K562 (cell line): Measurements from ENCODE around the gene NAA40. TPM values are rescaled to one million over a fixed set of nuclear protein-coding genes. Genes with fewer than 3 reads are reported as not detected.

Experiments used
- ATAC-seq: fragments of 200-7000 bp; cut with Tn5 transposase; 3 replicates; pipeline ENCODE4 v1.9.1; 2020; ENCODE audit warnings: moderate library complexity
- BruUV-seq: library from RNA; stranded (reverse); fragments of 400-500 nt; replicated peaks from 2 replicates; lab custom pipeline; 2021; lab: Mats Ljungman, UMichigan
- CTCF ChIA-PET: fragments of 300-600 bp; formaldehyde crosslinking; extraction: SDS; loops from one replicate; lab custom pipeline; 2021; ENCODE audit warnings: low intra/inter-chr PET ratio; lab: Yijun Ruan, JAX
- POLR2A ChIA-PET: fragments of 300-600, 350-650 bp; sonication (Branson Sonifier 250); formaldehyde crosslinking; extraction: SDS; loops from one replicate; lab custom pipeline; 2021; ENCODE audit warnings: antibody characterized with exemption, inconsistent platforms; lab: Yijun Ruan, JAX
- DNase-seq, 4 experiments: peaks; one replicate each; pipeline versions ENCODE4 v3.0.0 to v3.0.0-alpha.2; 2011 to 2018; ENCODE audit warnings: low spot score in 3 of 4, mixed read lengths in 3 of 4; ENCODE audit errors: extremely low read depth in 1 of 4
- FAIRE-seq: peaks from 2 replicates; lab custom pipeline; 2011; peaks lifted over from hg19 to GRCh38; lab: Jason Lieb, UNC
- H2AFZ ChIP-seq: 2 replicates; pipeline ENCODE4 v1.6.0; 2011; ENCODE audit warnings: low read depth, low read length, control low read depth, inconsistent platforms
- H3K27ac ChIP-seq: fragments of 200-600 bp; 3 replicates; pipeline ENCODE4 v1.8.0; 2011; ENCODE audit warnings: low read depth, mild to moderate bottlenecking, control low read depth, inconsistent platforms, low read length, moderate library complexity, mixed read lengths; ENCODE audit errors: extremely low read depth
- H3K27me3 ChIP-seq, 2 experiments: fragments of 300-600 bp in 1 of 2; 2 replicates in 1 of 2; 3 replicates in 1 of 2; pipeline versions ENCODE4 v1.6.0 to v1.8.0; 2011; ENCODE audit warnings: inconsistent platforms in 2 of 2, low read length in 2 of 2, mild to moderate bottlenecking in 1 of 2, mixed read lengths in 1 of 2, moderate library complexity in 1 of 2; ENCODE audit not compliant: control insufficient read depth in 2 of 2, insufficient read depth in 2 of 2
- H3K36me3 ChIP-seq: fragments of 300-600 bp; 3 replicates; pipeline ENCODE4 v1.8.0; 2011; ENCODE audit warnings: mild to moderate bottlenecking, low read length, inconsistent platforms; ENCODE audit not compliant: control insufficient read depth, insufficient read depth
- H3K4me1 ChIP-seq, 2 experiments: fragments of 200-600 bp in 1 of 2; replicated peaks in 1 of 2; 2 replicates in 1 of 2; 3 replicates in 1 of 2; pipeline versions ENCODE4 v1.5.1 to v1.8.0; 2011; ENCODE audit warnings: inconsistent platforms in 2 of 2, low read length in 2 of 2, mild to moderate bottlenecking in 1 of 2, mixed read lengths in 1 of 2, moderate library complexity in 1 of 2; ENCODE audit not compliant: control insufficient read depth in 2 of 2, insufficient read depth in 2 of 2
- H3K4me2 ChIP-seq: 2 replicates; pipeline ENCODE4 v1.6.1; 2011; ENCODE audit warnings: low read length, control low read depth, inconsistent platforms, mixed read lengths; ENCODE audit not compliant: insufficient read depth
- H3K4me3 ChIP-seq: fragments of 200-600 bp; sonication (generic), shearing (Covaris generic); 2 replicates; pipeline ENCODE4 v1.5.1; 2016; ENCODE audit warnings: control low read depth, inconsistent platforms
- H3K79me2 ChIP-seq: fragments of 200-600 bp; 3 replicates; pipeline ENCODE4 v1.8.0; 2011; ENCODE audit warnings: low read length, inconsistent platforms; ENCODE audit not compliant: control insufficient read depth, insufficient read depth
- H3K9ac ChIP-seq, 2 experiments: 2 replicates each; pipeline versions ENCODE4 v1.6.0 to v1.6.1; 2011; ENCODE audit warnings: low read depth in 2 of 2, low read length in 2 of 2, control low read depth in 1 of 2, inconsistent platforms in 1 of 2, mild to moderate bottlenecking in 1 of 2, mixed read lengths in 1 of 2; ENCODE audit not compliant: insufficient read depth in 1 of 2
- H3K9me1 ChIP-seq: one replicate; pipeline ENCODE4 v1.6.0; 2011; ENCODE audit warnings: inconsistent platforms, mild to moderate bottlenecking, low read length, moderate library complexity; ENCODE audit not compliant: control insufficient read depth, insufficient read depth
- H3K9me3 ChIP-seq: replicated peaks from 2 replicates; pipeline ENCODE4 v1.5.1; 2011; ENCODE audit warnings: low read depth, low read length, inconsistent platforms; ENCODE audit not compliant: control insufficient read depth, insufficient read depth
- H4K20me1 ChIP-seq: replicated peaks from 2 replicates; pipeline ENCODE4 v1.6.1; 2011; ENCODE audit warnings: low read length, inconsistent platforms, mixed read lengths; ENCODE audit not compliant: control insufficient read depth, insufficient read depth
- CC2D1A ChIP-seq: fragments of 450-650 bp; IDR thresholded peaks from 2 replicates; pipeline ENCODE4 v1.6.1; 2017; ENCODE audit warnings: mild to moderate bottlenecking
- EGR1 ChIP-seq: fragments of 450-650 bp; conservative IDR thresholded peaks from 2 replicates; pipeline ENCODE4 v1.6.1; 2017; ENCODE audit warnings: mild to moderate bottlenecking
- GATAD2B ChIP-seq: fragments of 450-650 bp; IDR thresholded peaks from 2 replicates; pipeline ENCODE4 v1.6.1; 2017; ENCODE audit warnings: mild to moderate bottlenecking, borderline replicate concordance
- KAT7 ChIP-seq: sonication (generic); formaldehyde crosslinking; IDR thresholded peaks from 2 replicates; pipeline ENCODE4 v1.8.0; 2022; ENCODE audit warnings: missing genetic modification reagents, mild to moderate bottlenecking, borderline replicate concordance
- MED1 ChIP-seq: sonication (generic); formaldehyde crosslinking; IDR thresholded peaks from 2 replicates; pipeline ENCODE4 v1.8.1; 2023; ENCODE audit warnings: missing genetic modification reagents, borderline replicate concordance
- MEIS2 ChIP-seq: fragments of 450-650 bp; IDR thresholded peaks from 2 replicates; pipeline ENCODE4 v1.6.1; 2014; ENCODE audit warnings: mild to moderate bottlenecking; ENCODE audit not compliant: partially characterized antibody
- NFXL1 ChIP-seq: fragments of 450-650 bp; formaldehyde crosslinking; IDR thresholded peaks from 2 replicates; pipeline ENCODE4 v1.4.0; 2021; ENCODE audit warnings: mild to moderate bottlenecking
- TGIF2 ChIP-seq: sonication (generic); formaldehyde crosslinking; IDR thresholded peaks from 2 replicates; pipeline ENCODE4 v1.8.1; 2022; ENCODE audit warnings: mild to moderate bottlenecking, missing genetic modification reagents, moderate library complexity
- XRCC4 ChIP-seq: IDR thresholded peaks from one replicate; pipeline ENCODE4 v1.6.1; 2011; ENCODE audit not compliant: insufficient read depth, insufficient read length; ENCODE audit errors: extremely low read depth
- ZNF778 ChIP-seq: fragments of 450-650 bp; formaldehyde crosslinking; IDR thresholded peaks from 2 replicates; pipeline ENCODE4 v1.4.0; 2020; ENCODE audit warnings: mild to moderate bottlenecking, moderate library complexity
- ZNF830 ChIP-seq: fragments of 250-450 bp; sonication (Bioruptor Pico); IDR thresholded peaks from 2 replicates; pipeline ENCODE4 v1.5.0; 2021; ENCODE audit warnings: mild to moderate bottlenecking
- WGBS: fragments of 100-300 bp; shearing (Covaris generic); methylation state at CpG from one replicate; pipeline ENCODE4 v1.1.6; 2016; ENCODE audit warnings: low coverage, mixed read lengths; ENCODE audit not compliant: insufficient coverage; ENCODE audit errors: missing lambda C conversion rate; 5-methylcytosine and 5-hydroxymethylcytosine counted together
- in situ Hi-C: fragments of 300-500 bp; cut with MboI; formaldehyde crosslinking; loops from 4 replicates; pipeline ENCODE4 v1.15.0; 2018; ENCODE audit warnings: inconsistent platforms, mixed read lengths
- intact Hi-C: fragments of 100-400 bp; cut with micrococcal nuclease; formaldehyde crosslinking; loops from 2 replicates; pipeline ENCODE4 v1.14.2; 2022
- polyA plus RNA-seq, 8 experiments: library from polyadenylated mRNA; depleted of rRNA in 4 of 8; stranded (reverse) in 5 of 8; unstranded in 3 of 8; fragments of >200 nt; fragmentation: Nextera tagmentation in 2 of 8; fragmentation: Illumina TruSeq in 1 of 8; extraction: Ambion mirVana in 2 of 8; extraction: Trizol in 1 of 8; gene quantifications; 2 replicates each; pipeline versions ENCODE4 v1.2.1 to v1.2.3, GENCODE V29; 2011 to 2014; ENCODE audit warnings: inconsistent platforms in 1 of 8, missing spikeins in 1 of 8
- total RNA-seq, 7 experiments: library from RNA; depleted of rRNA in 6 of 7; stranded (reverse); fragments of >200 nt in 6 of 7; fragmentation: Illumina TruSeq in 2 of 7; extraction: Trizol in 2 of 7; gene quantifications; 2 replicates each; pipeline versions ENCODE4 v1.2.1 to v1.2.3, GENCODE V29; 2011 to 2021; ENCODE audit warnings: low replicate concordance in 1 of 7
- TF ChIP-seq, protein P1 (sequence below): fragments of 450-650 bp; IDR thresholded peaks from 2 replicates; pipeline ENCODE4 v1.6.1; 2014; ENCODE audit warnings: low read depth, mild to moderate bottlenecking, moderate library complexity, borderline replicate concordance
- TF ChIP-seq, protein P2 (sequence below): fragments of 250-450 bp; sonication (Bioruptor Pico); IDR thresholded peaks from 2 replicates; pipeline ENCODE4 v1.9.0; 2021; ENCODE audit warnings: mild to moderate bottlenecking, inconsistent platforms
- TF ChIP-seq, protein P3 (sequence below): IDR thresholded peaks from 2 replicates; pipeline ENCODE4 v1.6.1; 2012; ENCODE audit warnings: low read depth, low read length, improper control_type of control experiment, borderline replicate concordance

The NAA40 gene
- total and polyA plus RNA-seq, 9 of the 15 experiments (the other 6 are each of a cell fraction or from before 2014, with no cell fraction given): 6.2 to 39.0 (median 23.1) TPM

DNA sequence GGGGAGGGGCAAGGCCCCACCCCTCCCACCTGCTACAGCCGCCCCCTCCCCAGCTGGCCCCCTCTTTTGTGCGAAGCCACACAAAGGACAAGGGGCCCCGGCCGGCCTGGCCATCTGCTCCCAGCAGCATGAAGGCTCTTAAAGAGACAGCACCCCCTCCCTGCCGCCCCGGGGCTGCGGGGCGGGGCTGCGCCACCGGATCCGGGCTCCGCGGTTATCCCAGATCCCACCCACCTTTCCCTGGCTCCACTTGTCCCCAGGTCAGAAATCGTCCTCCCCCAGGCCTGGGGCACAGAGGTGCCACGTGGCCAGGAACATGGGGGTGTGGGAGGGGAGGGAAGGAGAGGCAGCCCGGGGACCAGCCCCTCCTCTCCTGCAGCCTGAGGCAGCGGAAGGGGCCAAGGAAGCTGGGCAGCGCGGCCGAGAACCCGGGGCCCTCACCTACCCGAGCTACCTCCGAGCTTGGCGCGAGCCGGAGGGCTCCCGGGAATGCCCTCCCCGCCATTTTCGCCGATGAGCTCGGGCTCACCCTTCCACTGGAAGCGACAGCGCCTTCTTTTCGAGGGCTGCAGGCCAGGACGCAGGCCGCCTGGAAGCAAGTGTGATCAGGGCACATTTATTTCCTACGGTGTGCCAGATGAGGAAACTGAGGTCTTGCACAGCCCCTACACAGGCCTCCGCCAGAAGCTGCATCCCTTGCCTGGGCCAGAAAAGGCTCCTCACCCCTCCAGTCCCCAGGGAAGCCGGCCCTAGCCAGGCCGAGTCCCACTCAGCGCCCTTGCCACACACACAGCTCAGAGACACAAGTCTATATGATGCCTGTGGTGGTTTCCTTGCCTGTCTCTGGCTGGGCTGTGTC is 19.3 kb upstream of the NAA40 start:
- Histone ChIP-seq H4K20me1 (no peaks in the 10 kb centered on the region), H3K79me2 (no peaks in the 10 kb centered on the region), H3K4me1 (peaks cover 46 to 74% of the 10 kb centered on the region in 2 experiments), H3K4me3 (no peak overlapping the region), H3K4me2 (0 out of 2 replicates have a peak overlapping the region, but pooled peaks have one; percentile 83), H2AFZ (peak overlapping the region; percentile 89), H3K9me3 (no peaks in the 10 kb centered on the region), H3K9me1 (no peaks in the 10 kb centered on the region), H3K36me3 (no peaks in the 10 kb centered on the region), H3K27ac (peak overlapping the region; percentile 76; the same call in 1 of the 3 replicates), H3K27me3 (no peaks in the 10 kb centered on the region), H3K9ac (peak overlapping the region; percentile 44 to 95)
- 55% methylated on average over 31 of the region's 41 CpGs for WGBS
- CTCF ChIA-PET: no interaction called here
- peak; percentile 50 for ATAC-seq
- no peak for FAIRE-seq
- peak; percentile 61 to 79 (median 70) for DNase-seq
- no TSS peak for BruUV-seq
- in situ Hi-C loops: no loop called here
- intact Hi-C loops: loop anchor here (5.0 kb wide), 1 partner anchor 152 kb away; the partner anchor contains the start of gene ZFTA
- POLR2A ChIA-PET: interaction anchor here (0.8 kb wide), 1 partner anchor 10 kb away, joined by 4 read pairs; no protein-coding TSS in a partner anchor
- TF ChIP-seq ZNF830 (CRISPR knock-in tag): no peak
- TF ChIP-seq MED1 (CRISPR knock-in tag): no peak
- no peak for TF ChIP-seq MEIS2
- TF ChIP-seq CC2D1A: no peak
- TF ChIP-seq EGR1: no peak
- TF ChIP-seq, protein P1, sequence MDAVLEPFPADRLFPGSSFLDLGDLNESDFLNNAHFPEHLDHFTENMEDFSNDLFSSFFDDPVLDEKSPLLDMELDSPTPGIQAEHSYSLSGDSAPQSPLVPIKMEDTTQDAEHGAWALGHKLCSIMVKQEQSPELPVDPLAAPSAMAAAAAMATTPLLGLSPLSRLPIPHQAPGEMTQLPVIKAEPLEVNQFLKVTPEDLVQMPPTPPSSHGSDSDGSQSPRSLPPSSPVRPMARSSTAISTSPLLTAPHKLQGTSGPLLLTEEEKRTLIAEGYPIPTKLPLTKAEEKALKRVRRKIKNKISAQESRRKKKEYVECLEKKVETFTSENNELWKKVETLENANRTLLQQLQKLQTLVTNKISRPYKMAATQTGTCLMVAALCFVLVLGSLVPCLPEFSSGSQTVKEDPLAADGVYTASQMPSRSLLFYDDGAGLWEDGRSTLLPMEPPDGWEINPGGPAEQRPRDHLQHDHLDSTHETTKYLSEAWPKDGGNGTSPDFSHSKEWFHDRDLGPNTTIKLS: peak; percentile 74; the same call in 1 of the 2 replicates
- TF ChIP-seq ZNF778 (CRISPR knock-in tag): no peak
- no peak for TF ChIP-seq GATAD2B
- no peak for TF ChIP-seq TGIF2 (CRISPR knock-in tag)
- TF ChIP-seq, protein P2, sequence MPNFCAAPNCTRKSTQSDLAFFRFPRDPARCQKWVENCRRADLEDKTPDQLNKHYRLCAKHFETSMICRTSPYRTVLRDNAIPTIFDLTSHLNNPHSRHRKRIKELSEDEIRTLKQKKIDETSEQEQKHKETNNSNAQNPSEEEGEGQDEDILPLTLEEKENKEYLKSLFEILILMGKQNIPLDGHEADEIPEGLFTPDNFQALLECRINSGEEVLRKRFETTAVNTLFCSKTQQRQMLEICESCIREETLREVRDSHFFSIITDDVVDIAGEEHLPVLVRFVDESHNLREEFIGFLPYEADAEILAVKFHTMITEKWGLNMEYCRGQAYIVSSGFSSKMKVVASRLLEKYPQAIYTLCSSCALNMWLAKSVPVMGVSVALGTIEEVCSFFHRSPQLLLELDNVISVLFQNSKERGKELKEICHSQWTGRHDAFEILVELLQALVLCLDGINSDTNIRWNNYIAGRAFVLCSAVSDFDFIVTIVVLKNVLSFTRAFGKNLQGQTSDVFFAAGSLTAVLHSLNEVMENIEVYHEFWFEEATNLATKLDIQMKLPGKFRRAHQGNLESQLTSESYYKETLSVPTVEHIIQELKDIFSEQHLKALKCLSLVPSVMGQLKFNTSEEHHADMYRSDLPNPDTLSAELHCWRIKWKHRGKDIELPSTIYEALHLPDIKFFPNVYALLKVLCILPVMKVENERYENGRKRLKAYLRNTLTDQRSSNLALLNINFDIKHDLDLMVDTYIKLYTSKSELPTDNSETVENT: no peak
- TF ChIP-seq, protein P3, sequence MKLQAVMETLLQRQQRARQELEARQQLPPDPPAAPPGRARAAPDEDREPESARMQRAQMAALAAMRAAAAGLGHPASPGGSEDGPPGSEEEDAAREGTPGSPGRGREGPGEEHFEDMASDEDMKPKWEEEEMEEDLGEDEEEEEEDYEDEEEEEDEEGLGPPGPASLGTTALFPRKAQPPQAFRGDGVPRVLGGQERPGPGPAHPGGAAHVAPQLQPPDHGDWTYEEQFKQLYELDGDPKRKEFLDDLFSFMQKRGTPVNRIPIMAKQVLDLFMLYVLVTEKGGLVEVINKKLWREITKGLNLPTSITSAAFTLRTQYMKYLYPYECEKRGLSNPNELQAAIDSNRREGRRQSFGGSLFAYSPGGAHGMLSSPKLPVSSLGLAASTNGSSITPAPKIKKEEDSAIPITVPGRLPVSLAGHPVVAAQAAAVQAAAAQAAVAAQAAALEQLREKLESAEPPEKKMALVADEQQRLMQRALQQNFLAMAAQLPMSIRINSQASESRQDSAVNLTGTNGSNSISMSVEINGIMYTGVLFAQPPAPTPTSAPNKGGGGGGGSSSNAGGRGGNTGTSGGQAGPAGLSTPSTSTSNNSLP: no peak
- no peak for TF ChIP-seq KAT7 (CRISPR knock-in tag)
- no peak for TF ChIP-seq XRCC4
- TF ChIP-seq NFXL1 (CRISPR knock-in tag): no peak
